Right atrium auricular region (tissue), 2 donors: ENCODE results near the gene PPP1CA. TPM values are rescaled to one million over a fixed set of nuclear protein-coding genes. Genes with fewer than 3 reads are reported as not detected.
A peak's percentile ranks its signal among the peaks of the same experiment; 100 is the strongest.

Experiments
- DNase-seq: peaks from one replicate; pipeline ENCODE4 v3.0.0-alpha.2; 2019; ENCODE audit warnings: low spot score
- H3K27ac ChIP-seq, 2 donors: fragments of 200-600 bp; sonication (generic); 1 replicate in 1 of 2; 2 replicates in 1 of 2; pipeline ENCODE4 v1.5.1; 2016 to 2019
- H3K27me3 ChIP-seq, 2 donors: fragments of 200-600 bp; sonication (generic); one replicate each; pipeline versions ENCODE4 v1.5.1 to v1.6.0; 2017 to 2019
- H3K36me3 ChIP-seq: fragments of 200-600 bp; sonication (generic); one replicate; pipeline ENCODE4 v1.5.1; 2016
- H3K4me1 ChIP-seq, 2 donors: fragments of 200-600 bp; sonication (generic); one replicate each; pipeline versions ENCODE4 v1.5.1 to v1.6.0; 2017 to 2019
- H3K4me3 ChIP-seq, 2 donors: fragments of 200-600 bp; sonication (generic); 1 replicate in 1 of 2; 2 replicates in 1 of 2; pipeline ENCODE4 v1.5.1; 2017 to 2019; ENCODE audit warnings: mild to moderate bottlenecking in 1 of 2, moderate library complexity in 1 of 2
- H3K9me3 ChIP-seq, 2 donors: fragments of 200-600 bp; sonication (generic); one replicate each; pipeline ENCODE4 v1.5.1; 2019
- CTCF ChIP-seq, 2 donors: fragments of 200-600 bp; sonication (generic); IDR thresholded peaks; one replicate each; pipeline ENCODE4 v1.5.1; 2019; ENCODE audit warnings: antibody characterized with exemption in 2 of 2
- total RNA-seq, 2 donors: library from RNA; depleted of rRNA; stranded (reverse); fragments of >200 nt; gene quantifications; one replicate each; pipeline ENCODE4 v1.1.0, GENCODE V29; 2016

PPP1CA gene
- total RNA-seq, 2 donors from 2014 or later, result 97.8 to 112 TPM

DNA sequence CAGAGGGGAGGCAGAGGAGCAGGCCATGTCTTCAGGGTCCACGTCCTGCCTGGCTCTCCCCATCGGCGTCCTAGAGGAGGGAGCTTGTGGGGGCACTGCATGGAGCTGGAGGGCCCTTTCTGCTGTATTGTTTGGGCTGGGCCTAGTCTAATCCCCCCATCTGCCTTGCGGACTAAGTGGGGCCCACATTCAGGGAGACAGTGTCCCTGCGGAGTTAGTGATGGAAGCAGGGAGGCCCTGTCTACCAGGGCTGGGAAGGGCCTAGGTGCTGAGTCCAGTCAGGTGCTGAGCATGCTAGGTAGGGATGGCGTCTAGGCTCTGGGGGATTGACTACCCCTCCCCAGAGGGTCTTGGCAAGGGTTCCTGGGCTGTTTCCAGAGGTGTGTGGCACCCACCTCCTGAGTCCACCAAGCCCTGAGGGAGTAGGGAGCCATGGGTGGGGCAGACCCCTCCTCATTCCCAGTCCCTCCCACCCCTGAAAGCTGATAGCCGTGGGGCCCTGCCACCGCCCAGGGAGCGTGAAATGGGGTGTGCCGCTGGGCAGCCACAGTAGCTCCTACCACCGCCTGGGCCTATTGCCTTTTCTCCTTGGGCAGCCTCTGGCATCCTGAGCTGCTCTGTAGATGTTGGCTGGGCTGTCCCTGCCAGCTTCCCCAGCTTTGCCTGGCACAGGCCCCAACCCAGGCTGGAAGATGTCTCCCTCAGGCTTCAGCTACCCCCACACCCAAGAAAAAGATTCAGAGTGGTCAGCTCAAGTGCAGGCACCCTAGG is 46.5 kb downstream of the PPP1CA start:
- peak overlapping the region; percentile 99 for H3K27ac ChIP-seq
- H3K4me1 ChIP-seq, result peaks cover 0 to 74% of the 10 kb centered on the region in 2 donors
- no peaks in the 10 kb centered on the region for H3K27me3 ChIP-seq
- TF ChIP-seq CTCF (IDR thresholded peaks at IDR 0.05), result no peak
- H3K9me3 ChIP-seq, result no peaks in the 10 kb centered on the region
- no peak overlapping the region for H3K4me3 ChIP-seq
- no peak for DNase-seq
- H3K36me3 ChIP-seq, result no peaks in the 10 kb centered on the region

- Histone ChIP-seq H3K36me3 (no peaks in the 10 kb centered on the region), H3K27ac (peak overlapping the region; percentile 99), H3K4me1 (peaks cover 0 to 82% of the 10 kb centered on the region in 2 donors), H3K4me3 (peak overlapping the region; percentile 61 to 75), H3K27me3 (no peaks in the 10 kb centered on the region), H3K9me3 (no peaks in the 10 kb centered on the region)
- peak in 1 of 2 donors; percentile 28 for TF ChIP-seq CTCF (IDR thresholded peaks at IDR 0.05)
- DNase-seq, result peak; percentile 93
Observed at GRCh38 chr11:67354075-67355022, 47.3 kb downstream of the PPP1CA start.

GRCh38 chr11:67353317-67354074 is 48.2 kb downstream of the PPP1CA start, which contains the start of gene POLD4:
Gene POLD4, minus strand, starts transcription at chr11:67353546. Its CDS starts 147 bp downstream, at chr11:67353399.
- Histone ChIP-seq H3K4me3 (peak within 1 kb of the TSS; percentile 61 to 75), H3K27me3 (no peaks in the 10 kb centered on the region)
- no peak for TF ChIP-seq CTCF (IDR thresholded peaks at IDR 0.05)

GRCh38 chr11:67352546-67353316 is 48.9 kb downstream of the PPP1CA start:
- H3K4me1 ChIP-seq, result peaks cover 0 to 81% of the 10 kb centered on the region in 2 donors
- no peaks in the 10 kb centered on the region for H3K27me3 ChIP-seq
- peak overlapping the region; percentile 61 to 75 for H3K4me3 ChIP-seq
- DNase-seq, result no peak
- peak overlapping the region; percentile 99 for H3K27ac ChIP-seq
- no peaks in the 10 kb centered on the region for H3K36me3 ChIP-seq
- TF ChIP-seq CTCF (IDR thresholded peaks at IDR 0.05), result no peak
- no peaks in the 10 kb centered on the region for H3K9me3 ChIP-seq

More at GRCh38 chr11:67353317-67354074, 48.2 kb downstream of the PPP1CA start, which contains the start of gene POLD4:
- Histone ChIP-seq H3K27ac (peak within 1 kb of the TSS; percentile 99), H3K9me3 (no peaks in the 10 kb centered on the region), H3K36me3 (no peaks in the 10 kb centered on the region), H3K4me1 (peaks cover 0 to 85% of the 10 kb centered on the region in 2 donors)
- peak; percentile 100 for DNase-seq
